K562 (cell line): ENCODE results near the gene KRTAP6-1. TPM values are rescaled to one million over a fixed set of nuclear protein-coding genes. Genes with fewer than 3 reads are reported as not detected.

Experiments used
- ATAC-seq: fragments of 200-7000 bp; cut with Tn5 transposase; 3 replicates; pipeline ENCODE4 v1.9.1; 2020; ENCODE audit warnings: moderate library complexity
- Bru-seq: library from RNA; stranded (reverse); fragments of 400-500 nt; gene quantifications from one replicate; lab custom pipeline; 2021; lab: Mats Ljungman, UMichigan
- BruChase-seq, 2 experiments: library from RNA; stranded (reverse); fragments of 400-500 nt; gene quantifications; one replicate each; lab custom pipeline; 2021; lab: Mats Ljungman, UMichigan
- BruUV-seq: library from RNA; stranded (reverse); fragments of 400-500 nt; replicated peaks from 2 replicates; lab custom pipeline; 2021; lab: Mats Ljungman, UMichigan
- CTCF ChIA-PET: fragments of 300-600 bp; formaldehyde crosslinking; extraction: SDS; loops from one replicate; lab custom pipeline; 2021; ENCODE audit warnings: low intra/inter-chr PET ratio; lab: Yijun Ruan, JAX
- POLR2A ChIA-PET: fragments of 300-600, 350-650 bp; sonication (Branson Sonifier 250); formaldehyde crosslinking; extraction: SDS; loops from one replicate; lab custom pipeline; 2021; ENCODE audit warnings: antibody characterized with exemption, inconsistent platforms; lab: Yijun Ruan, JAX
- DNase-seq, 4 experiments: peaks; one replicate each; pipeline versions ENCODE4 v3.0.0 to v3.0.0-alpha.2; 2011 to 2018; ENCODE audit warnings: low spot score in 3 of 4, mixed read lengths in 3 of 4; ENCODE audit errors: extremely low read depth in 1 of 4
- FAIRE-seq: peaks from 2 replicates; lab custom pipeline; 2011; peaks lifted over from hg19 to GRCh38; lab: Jason Lieb, UNC
- H2AFZ ChIP-seq: 2 replicates; pipeline ENCODE4 v1.6.0; 2011; ENCODE audit warnings: low read depth, low read length, control low read depth, inconsistent platforms
- H3K27ac ChIP-seq: fragments of 200-600 bp; 3 replicates; pipeline ENCODE4 v1.8.0; 2011; ENCODE audit warnings: low read depth, mild to moderate bottlenecking, control low read depth, inconsistent platforms, low read length, moderate library complexity, mixed read lengths; ENCODE audit errors: extremely low read depth
- H3K27me3 ChIP-seq, 2 experiments: fragments of 300-600 bp in 1 of 2; 2 replicates in 1 of 2; 3 replicates in 1 of 2; pipeline versions ENCODE4 v1.6.0 to v1.8.0; 2011; ENCODE audit warnings: inconsistent platforms in 2 of 2, low read length in 2 of 2, mild to moderate bottlenecking in 1 of 2, mixed read lengths in 1 of 2, moderate library complexity in 1 of 2; ENCODE audit not compliant: control insufficient read depth in 2 of 2, insufficient read depth in 2 of 2
- H3K36me3 ChIP-seq: fragments of 300-600 bp; 3 replicates; pipeline ENCODE4 v1.8.0; 2011; ENCODE audit warnings: mild to moderate bottlenecking, low read length, inconsistent platforms; ENCODE audit not compliant: control insufficient read depth, insufficient read depth
- H3K4me1 ChIP-seq, 2 experiments: fragments of 200-600 bp in 1 of 2; replicated peaks in 1 of 2; 2 replicates in 1 of 2; 3 replicates in 1 of 2; pipeline versions ENCODE4 v1.5.1 to v1.8.0; 2011; ENCODE audit warnings: inconsistent platforms in 2 of 2, low read length in 2 of 2, mild to moderate bottlenecking in 1 of 2, mixed read lengths in 1 of 2, moderate library complexity in 1 of 2; ENCODE audit not compliant: control insufficient read depth in 2 of 2, insufficient read depth in 2 of 2
- H3K4me2 ChIP-seq: 2 replicates; pipeline ENCODE4 v1.6.1; 2011; ENCODE audit warnings: low read length, control low read depth, inconsistent platforms, mixed read lengths; ENCODE audit not compliant: insufficient read depth
- H3K4me3 ChIP-seq: fragments of 200-600 bp; sonication (generic), shearing (Covaris generic); 2 replicates; pipeline ENCODE4 v1.5.1; 2016; ENCODE audit warnings: control low read depth, inconsistent platforms
- H3K79me2 ChIP-seq: fragments of 200-600 bp; 3 replicates; pipeline ENCODE4 v1.8.0; 2011; ENCODE audit warnings: low read length, inconsistent platforms; ENCODE audit not compliant: control insufficient read depth, insufficient read depth
- H3K9ac ChIP-seq, 2 experiments: 2 replicates each; pipeline versions ENCODE4 v1.6.0 to v1.6.1; 2011; ENCODE audit warnings: low read depth in 2 of 2, low read length in 2 of 2, control low read depth in 1 of 2, inconsistent platforms in 1 of 2, mild to moderate bottlenecking in 1 of 2, mixed read lengths in 1 of 2; ENCODE audit not compliant: insufficient read depth in 1 of 2
- H3K9me1 ChIP-seq: one replicate; pipeline ENCODE4 v1.6.0; 2011; ENCODE audit warnings: inconsistent platforms, mild to moderate bottlenecking, low read length, moderate library complexity; ENCODE audit not compliant: control insufficient read depth, insufficient read depth
- H3K9me3 ChIP-seq: replicated peaks from 2 replicates; pipeline ENCODE4 v1.5.1; 2011; ENCODE audit warnings: low read depth, low read length, inconsistent platforms; ENCODE audit not compliant: control insufficient read depth, insufficient read depth
- H4K20me1 ChIP-seq: replicated peaks from 2 replicates; pipeline ENCODE4 v1.6.1; 2011; ENCODE audit warnings: low read length, inconsistent platforms, mixed read lengths; ENCODE audit not compliant: control insufficient read depth, insufficient read depth
- CREB3 ChIP-seq: fragments of 450-650 bp; conservative IDR thresholded peaks from 2 replicates; pipeline ENCODE4 v1.6.1; 2016; ENCODE audit warnings: missing genetic modification characterization, low read depth, mild to moderate bottlenecking, missing compliant biosample characterization, moderate library complexity
- E2F1 ChIP-seq: sonication (generic); formaldehyde crosslinking; IDR thresholded peaks from 2 replicates; pipeline ENCODE4 v1.8.1; 2023; ENCODE audit warnings: mild to moderate bottlenecking, missing genetic modification reagents, moderate library complexity
- FOXA1 ChIP-seq: fragments of 450-650 bp; IDR thresholded peaks from 2 replicates; pipeline ENCODE4 v1.6.1; 2016; ENCODE audit warnings: mild to moderate bottlenecking, borderline replicate concordance
- HNRNPUL1 ChIP-seq: fragments of 200-400 bp; formaldehyde crosslinking; IDR thresholded peaks from 2 replicates; pipeline ENCODE4 v1.6.1; 2017; ENCODE audit warnings: low read length
- IRF2 ChIP-seq: sonication (generic); formaldehyde crosslinking; IDR thresholded peaks from 2 replicates; pipeline ENCODE4 v1.8.1; 2022; ENCODE audit warnings: mild to moderate bottlenecking, missing genetic modification reagents
- PHF8 ChIP-seq: fragments of 200-600 bp; sonication (generic); IDR thresholded peaks from 2 replicates; pipeline ENCODE4 v1.6.1; 2012; ENCODE audit warnings: mixed run types, mild to moderate bottlenecking, inconsistent platforms, low read length, moderate library complexity, borderline replicate concordance
- YY1 ChIP-seq, 3 experiments: IDR thresholded peaks; 2 replicates each; pipeline ENCODE4 v1.6.1; 2011; ENCODE audit warnings: low read length in 2 of 3, mild to moderate bottlenecking in 2 of 3, moderate library complexity in 2 of 3, borderline replicate concordance in 1 of 3, control low read depth in 1 of 3, low read depth in 1 of 3; ENCODE audit not compliant: insufficient read depth in 3 of 3, insufficient replicate concordance in 2 of 3, control insufficient read depth in 1 of 3, insufficient read length in 1 of 3; ENCODE audit errors: extremely low read depth in 1 of 3
- ZNF23 ChIP-seq: fragments of 250-450 bp; sonication (Bioruptor Pico); IDR thresholded peaks from 2 replicates; pipeline ENCODE4 v1.4.0; 2020; ENCODE audit warnings: mild to moderate bottlenecking
- ZNF445 ChIP-seq: fragments of 250-450 bp; sonication (Bioruptor Pico); IDR thresholded peaks from 2 replicates; pipeline ENCODE4 v1.4.0; 2020; ENCODE audit warnings: low read depth, mild to moderate bottlenecking, moderate library complexity
- ZNF586 ChIP-seq: fragments of 450-650 bp; formaldehyde crosslinking; conservative IDR thresholded peaks from 2 replicates; pipeline ENCODE4 v1.4.0; 2020; ENCODE audit warnings: mild to moderate bottlenecking, moderate library complexity
- ZNF668 ChIP-seq: fragments of 250-450 bp; sonication (Bioruptor Pico); IDR thresholded peaks from 2 replicates; pipeline ENCODE4 v1.8.0; 2022; ENCODE audit warnings: mild to moderate bottlenecking, inconsistent platforms
- WGBS: fragments of 100-300 bp; shearing (Covaris generic); methylation state at CpG from one replicate; pipeline ENCODE4 v1.1.6; 2016; ENCODE audit warnings: low coverage, mixed read lengths; ENCODE audit not compliant: insufficient coverage; ENCODE audit errors: missing lambda C conversion rate; 5-methylcytosine and 5-hydroxymethylcytosine counted together
- in situ Hi-C: fragments of 300-500 bp; cut with MboI; formaldehyde crosslinking; loops from 4 replicates; pipeline ENCODE4 v1.15.0; 2018; ENCODE audit warnings: inconsistent platforms, mixed read lengths
- intact Hi-C: fragments of 100-400 bp; cut with micrococcal nuclease; formaldehyde crosslinking; loops from 2 replicates; pipeline ENCODE4 v1.14.2; 2022
- long read RNA-seq, 3 experiments: library from polyadenylated mRNA in 2 of 3; library from RNA in 1 of 3; unstranded in 2 of 3; stranded (forward) in 1 of 3; transcript quantifications; one replicate each; pipeline ENCODE4 v2.0.0, GENCODE V29; 2019 to 2022
- polyA minus RNA-seq, 3 experiments: library from RNA; depleted of rRNA, polyadenylated mRNA; stranded (reverse); fragments of >200 nt; gene quantifications; 2 replicates each; pipeline ENCODE4 v1.2.3, GENCODE V29; 2011
- polyA plus RNA-seq, 8 experiments: library from polyadenylated mRNA; depleted of rRNA in 4 of 8; stranded (reverse) in 5 of 8; unstranded in 3 of 8; fragments of >200 nt; fragmentation: Nextera tagmentation in 2 of 8; fragmentation: Illumina TruSeq in 1 of 8; extraction: Ambion mirVana in 2 of 8; extraction: Trizol in 1 of 8; gene quantifications; 2 replicates each; pipeline versions ENCODE4 v1.2.1 to v1.2.3, GENCODE V29; 2011 to 2014; ENCODE audit warnings: inconsistent platforms in 1 of 8, missing spikeins in 1 of 8
- total RNA-seq, 7 experiments: library from RNA; depleted of rRNA in 6 of 7; stranded (reverse); fragments of >200 nt in 6 of 7; fragmentation: Illumina TruSeq in 2 of 7; extraction: Trizol in 2 of 7; gene quantifications; 2 replicates each; pipeline versions ENCODE4 v1.2.1 to v1.2.3, GENCODE V29; 2011 to 2021; ENCODE audit warnings: low replicate concordance in 1 of 7

Gene KRTAP6-1
- not detected in 2 replicates for total RNA-seq (2011; cell fraction: chromatin; rRNA removed; ENCODE audit: low replicate concordance)
- not detected in 2 replicates for total RNA-seq (2011; cell fraction: nucleolus; rRNA removed)
- total RNA-seq (2011; cell fraction: nucleoplasm; rRNA removed), result not detected in 2 replicates
- total RNA-seq (2014; rRNA removed) (not detected in 2 replicates), total RNA-seq (2014; rRNA removed; fragmentation: Illumina TruSeq; extraction: Trizol) (not detected in 2 replicates), total RNA-seq (2015; rRNA removed; fragmentation: Illumina TruSeq; extraction: Trizol) (not detected in 2 replicates), total RNA-seq (2021) (not detected in 2 replicates), polyA plus RNA-seq (2011; rRNA removed) (not detected in 2 replicates), polyA plus RNA-seq (2014; fragmentation: Illumina TruSeq; extraction: Trizol) (not detected in 2 replicates), polyA plus RNA-seq (2014; fragmentation: Nextera tagmentation; extraction: Ambion mirVana) (not detected), polyA plus RNA-seq (2014; rRNA removed) (not detected in 2 replicates), polyA minus RNA-seq (2011; rRNA and poly(A)+ RNA removed) (not detected in 2 replicates), Bru-seq, nascent RNA (not detected), BruChase-seq, experiment 1, labeled RNA remaining after a 2-hour chase (not detected), BruChase-seq, experiment 2, labeled RNA remaining after a 6-hour chase (not detected)
- polyA plus RNA-seq (2011; cell fraction: cytosol; rRNA removed), result not detected in 2 replicates
- not detected in 2 replicates for polyA plus RNA-seq (2011; cell fraction: nucleus; rRNA removed)
- not detected in 2 replicates for polyA plus RNA-seq (2012)
- polyA minus RNA-seq (2011; cell fraction: cytosol; rRNA and poly(A)+ RNA removed), result not detected in 2 replicates
- not detected in 2 replicates for polyA minus RNA-seq (2011; cell fraction: nucleus; rRNA and poly(A)+ RNA removed)
- long read RNA-seq, experiment 1, result 0 reads
- long read RNA-seq, experiment 2, result 0 reads
- long read RNA-seq, experiment 3, result 0 reads

GRCh38 chr21:30613836-30614235 lies at the start of gene KRTAP6-1:
Gene KRTAP6-1, minus strand, starts transcription at chr21:30613930. Its CDS starts 26 bp downstream, at chr21:30613904.
- H3K36me3 ChIP-seq, result no peaks in the 10 kb centered on the region
- no peaks in the 10 kb centered on the region for H3K4me1 ChIP-seq
- POLR2A ChIA-PET, result no interaction called here
- no peak for ATAC-seq
- WGBS, result 10% methylated on average over 2 of the region's 2 CpGs
- BruUV-seq, result no TSS peak
- no peaks in the 10 kb centered on the region for H3K79me2 ChIP-seq
- H3K27me3 ChIP-seq, result no peaks in the 10 kb centered on the region
- CTCF ChIA-PET, result no interaction called here
- H3K9me1 ChIP-seq, result no peaks in the 10 kb centered on the region
- intact Hi-C loops, result no loop called here
- H3K9ac ChIP-seq, result no peak within 1 kb of the TSS
- no peak within 1 kb of the TSS for H2AFZ ChIP-seq
- H3K4me3 ChIP-seq, result no peak within 1 kb of the TSS
- in situ Hi-C loops, result no loop called here
- no peak for FAIRE-seq
- no peak within 1 kb of the TSS for H3K4me2 ChIP-seq
- DNase-seq, result no peak
- peaks cover 5% of the 10 kb centered on the region; the same call in 1 of the 2 replicates for H3K9me3 ChIP-seq
- H3K27ac ChIP-seq, result no peak within 1 kb of the TSS
- H4K20me1 ChIP-seq, result no peaks in the 10 kb centered on the region
- TF ChIP-seq YY1 (IDR thresholded peaks at IDR 0.05; ENCODE audit: borderline replicate concordance in 1 of 3, control insufficient read depth in 1 of 3, extremely low read depth in 1 of 3, insufficient read depth in 3 of 3, insufficient read length in 1 of 3, insufficient replicate concordance in 2 of 3, low read depth in 1 of 3, low read length in 2 of 3) (no peak), CREB3 (no peak), ZNF445 (CRISPR knock-in tag) (no peak), ZNF668 (CRISPR knock-in tag) (no peak), E2F1 (CRISPR knock-in tag) (no peak), ZNF23 (CRISPR knock-in tag) (no peak), HNRNPUL1 (no peak), FOXA1 (no peak), IRF2 (no peak), ZNF586 (no peak), PHF8 (no peak)
